A172 (cell line): Measurements from ENCODE around the gene B9D2. TPM values are rescaled to one million over a fixed set of nuclear protein-coding genes. Genes with fewer than 3 reads are reported as not detected.
"Not testable (repeated sequence)": the region's sequence is repeated elsewhere in the genome, so short reads cannot be mapped to it uniquely, and the experiment has no call there.

Source experiments
- DNase-seq: peaks from one replicate; pipeline ENCODE4 v3.0.0-alpha.2; 2015; ENCODE audit warnings: low spot score
- total RNA-seq: library from RNA; depleted of rRNA; stranded (reverse); fragments of >200 nt; shearing (Covaris generic); gene quantifications from 2 replicates; pipeline ENCODE4 v1.2.3, GENCODE V29; 2014; rRNA removed

B9D2 gene
- 4.5 and 13.5 TPM in 2 replicates for total RNA-seq

- peak; percentile 99 for DNase-seq
Measured at GRCh38 chr19:41363753-41364523, at the start of gene B9D2. Gene B9D2, minus strand, starts transcription at chr19:41364149. Its CDS starts 630 bp downstream, at chr19:41363519.

GRCh38 chr19:41412953-41413352 lies 49.0 kb upstream of the B9D2 start:
- no peak for DNase-seq

- DNase-seq: no peak
Measured at GRCh38 chr19:41411968-41412265, 48.0 kb upstream of the B9D2 start.

GRCh38 chr19:41411100-41411967 lies 47.4 kb upstream of the B9D2 start:
- DNase-seq: no peak

GRCh38 chr19:41410336-41411054 lies 46.5 kb upstream of the B9D2 start:
- DNase-seq: no peak

- peak; percentile 78 for DNase-seq
Measured at GRCh38 chr19:41409288-41409687, 45.3 kb upstream of the B9D2 start.

- DNase-seq: not testable (repeated sequence)
Measured at GRCh38 chr19:41408846-41409245, 44.9 kb upstream of the B9D2 start.

GRCh38 chr19:41408256-41408655 lies 44.3 kb upstream of the B9D2 start:
- DNase-seq: no peak

GRCh38 chr19:41407271-41407670 lies 43.3 kb upstream of the B9D2 start:
- DNase-seq: no peak

- no peak for DNase-seq
Measured at GRCh38 chr19:41405776-41406175, 41.8 kb upstream of the B9D2 start.

- DNase-seq: no peak
Measured at GRCh38 chr19:41403181-41403970, 39.4 kb upstream of the B9D2 start.

- DNase-seq: no peak
Measured at GRCh38 chr19:41402010-41402409, 38.1 kb upstream of the B9D2 start.

GRCh38 chr19:41401483-41401882 lies 37.5 kb upstream of the B9D2 start:
- DNase-seq: no peak

GRCh38 chr19:41399525-41399924 lies 35.6 kb upstream of the B9D2 start:
- no peak for DNase-seq

- DNase-seq: no peak
Measured at GRCh38 chr19:41399091-41399490, 35.1 kb upstream of the B9D2 start.

- no peak for DNase-seq
Measured at GRCh38 chr19:41398598-41398997, 34.6 kb upstream of the B9D2 start.

GRCh38 chr19:41398050-41398418 lies 34.1 kb upstream of the B9D2 start:
- no peak for DNase-seq

GRCh38 chr19:41397086-41398049 lies 33.4 kb upstream of the B9D2 start, which contains the start of the genes BCKDHA and EXOSC5:
Gene BCKDHA, plus strand, starts transcription at chr19:41397818. Its CDS starts 10 bp downstream, at chr19:41397828.
Gene EXOSC5, minus strand, starts transcription at chr19:41397359. Its CDS starts 31 bp downstream, at chr19:41397328.
- peak; percentile 100 for DNase-seq

- DNase-seq: no peak
Measured at GRCh38 chr19:41395355-41395754, 31.4 kb upstream of the B9D2 start.

GRCh38 chr19:41392775-41393174 lies 28.8 kb upstream of the B9D2 start:
- no peak for DNase-seq
